Ishikawa (cell line): ENCODE data around the gene RNPEPL1.

Experiments
- EP300 ChIP-seq: IDR thresholded peaks from 2 replicates; pipeline ENCODE4 v1.6.1; 2012; ENCODE audit warnings: borderline replicate concordance
- FOXM1 ChIP-seq: IDR thresholded peaks from 2 replicates; pipeline ENCODE4 v1.6.1; 2012; ENCODE audit warnings: low read depth, borderline replicate concordance
- RAD21 ChIP-seq: IDR thresholded peaks from 2 replicates; pipeline ENCODE4 v1.6.1; 2012; ENCODE audit warnings: low read depth
- TAF1 ChIP-seq: IDR thresholded peaks from 2 replicates; pipeline ENCODE4 v1.6.1; 2012; ENCODE audit warnings: low read depth, mild to moderate bottlenecking
- ZBTB7A ChIP-seq: IDR thresholded peaks from 2 replicates; pipeline ENCODE4 v1.6.1; 2012; ENCODE audit warnings: low read depth
- TF ChIP-seq, protein P1 (sequence below): IDR thresholded peaks from 2 replicates; pipeline ENCODE4 v1.6.1; 2012; ENCODE audit warnings: low read depth, mild to moderate bottlenecking

- TF ChIP-seq EP300 (no peak), ZBTB7A (no peak), FOXM1 (no peak), TAF1 (no peak), RAD21 (no peak)
- TF ChIP-seq, protein P1, sequence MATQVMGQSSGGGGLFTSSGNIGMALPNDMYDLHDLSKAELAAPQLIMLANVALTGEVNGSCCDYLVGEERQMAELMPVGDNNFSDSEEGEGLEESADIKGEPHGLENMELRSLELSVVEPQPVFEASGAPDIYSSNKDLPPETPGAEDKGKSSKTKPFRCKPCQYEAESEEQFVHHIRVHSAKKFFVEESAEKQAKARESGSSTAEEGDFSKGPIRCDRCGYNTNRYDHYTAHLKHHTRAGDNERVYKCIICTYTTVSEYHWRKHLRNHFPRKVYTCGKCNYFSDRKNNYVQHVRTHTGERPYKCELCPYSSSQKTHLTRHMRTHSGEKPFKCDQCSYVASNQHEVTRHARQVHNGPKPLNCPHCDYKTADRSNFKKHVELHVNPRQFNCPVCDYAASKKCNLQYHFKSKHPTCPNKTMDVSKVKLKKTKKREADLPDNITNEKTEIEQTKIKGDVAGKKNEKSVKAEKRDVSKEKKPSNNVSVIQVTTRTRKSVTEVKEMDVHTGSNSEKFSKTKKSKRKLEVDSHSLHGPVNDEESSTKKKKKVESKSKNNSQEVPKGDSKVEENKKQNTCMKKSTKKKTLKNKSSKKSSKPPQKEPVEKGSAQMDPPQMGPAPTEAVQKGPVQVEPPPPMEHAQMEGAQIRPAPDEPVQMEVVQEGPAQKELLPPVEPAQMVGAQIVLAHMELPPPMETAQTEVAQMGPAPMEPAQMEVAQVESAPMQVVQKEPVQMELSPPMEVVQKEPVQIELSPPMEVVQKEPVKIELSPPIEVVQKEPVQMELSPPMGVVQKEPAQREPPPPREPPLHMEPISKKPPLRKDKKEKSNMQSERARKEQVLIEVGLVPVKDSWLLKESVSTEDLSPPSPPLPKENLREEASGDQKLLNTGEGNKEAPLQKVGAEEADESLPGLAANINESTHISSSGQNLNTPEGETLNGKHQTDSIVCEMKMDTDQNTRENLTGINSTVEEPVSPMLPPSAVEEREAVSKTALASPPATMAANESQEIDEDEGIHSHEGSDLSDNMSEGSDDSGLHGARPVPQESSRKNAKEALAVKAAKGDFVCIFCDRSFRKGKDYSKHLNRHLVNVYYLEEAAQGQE: no peak
Observed at GRCh38 chr2:240531038-240531437, 37.2 kb upstream of the RNPEPL1 start.
